Hepatocyte (in vitro differentiated cells): Measurements from ENCODE around the gene PRKACG. TPM values are rescaled to one million over a fixed set of nuclear protein-coding genes. Genes with fewer than 3 reads are reported as not detected.
A peak's percentile ranks its signal among the peaks of the same experiment; 100 is the strongest.

Source experiments
- DNase-seq: peaks from one replicate; pipeline ENCODE4 v3.0.0-alpha.2; 2016; ENCODE audit warnings: low spot score
- H2AFZ ChIP-seq: fragments of 200-600 bp; sonication (generic); 2 replicates; pipeline ENCODE4 v1.6.0; 2016; ENCODE audit warnings: antibody characterized with exemption, mild to moderate bottlenecking
- H3K27ac ChIP-seq: fragments of 200-600 bp; sonication (generic); 2 replicates; pipeline ENCODE4 v1.5.1; 2016; ENCODE audit warnings: mild to moderate bottlenecking
- H3K27me3 ChIP-seq: fragments of 200-600 bp; sonication (generic); 2 replicates; pipeline ENCODE4 v1.6.1; 2016
- H3K36me3 ChIP-seq: fragments of 200-600 bp; sonication (generic); replicated peaks from 2 replicates; pipeline ENCODE4 v1.5.1; 2016; ENCODE audit warnings: low read depth; ENCODE audit not compliant: insufficient read depth
- H3K4me1 ChIP-seq: fragments of 200-600 bp; sonication (generic); 2 replicates; pipeline ENCODE4 v1.5.1; 2016; ENCODE audit warnings: mild to moderate bottlenecking, moderate library complexity; ENCODE audit not compliant: insufficient read depth
- H3K4me2 ChIP-seq: fragments of 200-600 bp; sonication (generic); 2 replicates; pipeline ENCODE4 v1.6.0; 2016
- H3K4me3 ChIP-seq: fragments of 200-600 bp; sonication (generic); 2 replicates; pipeline ENCODE4 v1.5.1; 2016; ENCODE audit warnings: mild to moderate bottlenecking
- H3K79me2 ChIP-seq: fragments of 200-600 bp; sonication (generic); 2 replicates; pipeline ENCODE4 v1.6.0; 2017; ENCODE audit warnings: mild to moderate bottlenecking
- H3K9me2 ChIP-seq: fragments of 200-600 bp; sonication (generic); replicated peaks from 2 replicates; pipeline ENCODE4 v1.6.0; 2017; ENCODE audit warnings: mild to moderate bottlenecking; ENCODE audit not compliant: insufficient read depth
- H3K9me3 ChIP-seq: fragments of 200-600 bp; sonication (generic); 2 replicates; pipeline ENCODE4 v1.5.1; 2016; ENCODE audit warnings: low read depth, mild to moderate bottlenecking
- H4K20me1 ChIP-seq: fragments of 200-600 bp; sonication (generic); 2 replicates; pipeline ENCODE4 v1.6.0; 2016; ENCODE audit warnings: mild to moderate bottlenecking; ENCODE audit not compliant: insufficient read depth, poor library complexity, severe bottlenecking
- CTCF ChIP-seq: fragments of 200-600 bp; sonication (generic); IDR thresholded peaks from 2 replicates; pipeline ENCODE4 v1.5.1; 2016; ENCODE audit warnings: antibody characterized with exemption, mild to moderate bottlenecking; ENCODE audit not compliant: poor library complexity
- EZH2 ChIP-seq: fragments of 200-600 bp; sonication (generic); IDR thresholded peaks from 2 replicates; pipeline ENCODE4 v1.6.1; 2016; ENCODE audit warnings: antibody characterized with exemption, mild to moderate bottlenecking, borderline replicate concordance
- EZH2phosphoT487 ChIP-seq: fragments of 200-600 bp; sonication (generic); IDR thresholded peaks from one replicate; pipeline ENCODE4 v1.6.1; 2018; ENCODE audit warnings: antibody characterized with exemption, mild to moderate bottlenecking, low read depth, moderate library complexity; ENCODE audit not compliant: unreplicated experiment, severe bottlenecking
- WGBS: methylation state at CpG from one replicate; pipeline ENCODE4 v1.1.6; 2016; ENCODE audit warnings: low lambda C conversion rate; ENCODE audit errors: missing lambda C conversion rate; 5-methylcytosine and 5-hydroxymethylcytosine counted together
- polyA plus RNA-seq: library from polyadenylated mRNA; unstranded; fragments of >200 nt; fragmentation: Nextera tagmentation; extraction: Ambion mirVana; gene quantifications from 2 replicates; pipeline ENCODE4 v1.2.1, GENCODE V29; 2016
- total RNA-seq: library from RNA; depleted of rRNA; stranded (reverse); fragments of >200 nt; gene quantifications from 2 replicates; pipeline ENCODE4 v1.2.3, GENCODE V29; 2014

Gene PRKACG
- total and polyA plus RNA-seq, 2 experiments from 2014 or later = not detected

GRCh38 chr9:69044240-69045219 lies 30.6 kb upstream of the PRKACG start:
- no peak overlapping the region for H2AFZ ChIP-seq

GRCh38 chr9:69040646-69041045 lies 26.7 kb upstream of the PRKACG start:
- WGBS = 95% methylated on average over 2 of the region's 2 CpGs
- Histone ChIP-seq H2AFZ (no peak overlapping the region), H3K9me2 (no peaks in the 10 kb centered on the region), H3K9me3 (no peaks in the 10 kb centered on the region), H3K4me3 (no peak overlapping the region), H3K4me1 (peaks cover 5% of the 10 kb centered on the region), H4K20me1 (no peaks in the 10 kb centered on the region), H3K79me2 (peaks cover 83% of the 10 kb centered on the region), H3K27ac (no peak overlapping the region), H3K4me2 (no peak overlapping the region), H3K36me3 (no peaks in the 10 kb centered on the region), H3K27me3 (no peaks in the 10 kb centered on the region)
- TF ChIP-seq CTCF (no peak), EZH2 (no peak), EZH2phosphoT487 (no peak)
- DNase-seq = no peak

More at GRCh38 chr9:69044240-69045219, 30.6 kb upstream of the PRKACG start:
- no peaks in the 10 kb centered on the region for H3K9me2 ChIP-seq
- H4K20me1 ChIP-seq = no peaks in the 10 kb centered on the region
- H3K27ac ChIP-seq = no peak overlapping the region
- H3K9me3 ChIP-seq = no peaks in the 10 kb centered on the region
- DNase-seq = no peak
- H3K4me3 ChIP-seq = no peak overlapping the region
- H3K79me2 ChIP-seq = peaks cover 49% of the 10 kb centered on the region
- H3K4me2 ChIP-seq = no peak overlapping the region
- no peaks in the 10 kb centered on the region for H3K36me3 ChIP-seq
- TF ChIP-seq EZH2phosphoT487 = no peak
- TF ChIP-seq EZH2 = no peak
- no peak for TF ChIP-seq CTCF
- no peaks in the 10 kb centered on the region for H3K27me3 ChIP-seq
- WGBS = 48% methylated on average over 9 of the region's 9 CpGs
- no peaks in the 10 kb centered on the region for H3K4me1 ChIP-seq

- peak overlapping the region; percentile 94 for H2AFZ ChIP-seq
- peak overlapping the region; percentile 79 for H3K4me3 ChIP-seq
Observed at GRCh38 chr9:69036799-69037198, 22.9 kb upstream of the PRKACG start.

More at GRCh38 chr9:69036799-69037198, 22.9 kb upstream of the PRKACG start:
- WGBS = 68% methylated on average over 10 of the region's 10 CpGs
- Histone ChIP-seq H3K9me3 (no peaks in the 10 kb centered on the region), H3K27me3 (no peaks in the 10 kb centered on the region), H3K4me1 (peaks cover 5% of the 10 kb centered on the region), H3K4me2 (peak overlapping the region; percentile 89), H3K79me2 (peaks cover 55% of the 10 kb centered on the region), H3K36me3 (no peaks in the 10 kb centered on the region), H4K20me1 (no peaks in the 10 kb centered on the region), H3K27ac (peak overlapping the region; percentile 90), H3K9me2 (no peaks in the 10 kb centered on the region)
- DNase-seq = no peak
- TF ChIP-seq CTCF = no peak
- no peak for TF ChIP-seq EZH2phosphoT487
- no peak for TF ChIP-seq EZH2
